Measurements from ENCODE around the gene OR10A4. TPM values are rescaled to one million over a fixed set of nuclear protein-coding genes. Genes with fewer than 3 reads are reported as not detected.
"Not testable (repeated sequence)": the region's sequence is repeated elsewhere in the genome, so short reads cannot be mapped to it uniquely, and the experiment has no call there.

The OR10A4 gene
- total RNA-seq, 1 donor from 2014 or later = not detected

DNA sequence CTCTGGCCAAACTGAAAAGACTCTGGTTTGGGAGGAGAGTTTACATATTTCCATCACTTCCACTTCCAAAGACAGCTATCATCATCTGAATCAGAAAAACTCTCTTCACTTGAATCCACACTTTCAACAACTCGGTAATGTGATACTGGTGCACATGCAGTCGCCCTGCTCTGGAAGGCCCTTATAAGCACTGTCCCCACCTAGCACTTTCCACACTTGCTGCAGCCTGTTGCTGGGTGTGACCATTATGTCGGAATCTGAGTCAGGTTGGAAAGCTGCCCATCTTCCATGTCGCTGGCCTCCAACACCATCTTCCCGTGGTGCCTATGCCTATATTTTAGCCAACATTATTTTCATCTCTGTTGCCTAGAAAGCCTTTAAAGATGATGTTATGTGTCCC, 32.1 kb upstream of the OR10A4 start:
- intact Hi-C loops (cut with DNase I) = no loop called here
- DNase-seq = no peak
- Histone ChIP-seq H3K27ac (no peak overlapping the region), H3K4me3 (no peak overlapping the region), H3K4me1 (no peaks in the 10 kb centered on the region), H3K36me3 (no peaks in the 10 kb centered on the region), H3K9me3 (no peaks in the 10 kb centered on the region), H3K27me3 (ENCODE audit: low read depth) (no peaks in the 10 kb centered on the region)
- ATAC-seq = no peak
- TF ChIP-seq, protein P1, sequence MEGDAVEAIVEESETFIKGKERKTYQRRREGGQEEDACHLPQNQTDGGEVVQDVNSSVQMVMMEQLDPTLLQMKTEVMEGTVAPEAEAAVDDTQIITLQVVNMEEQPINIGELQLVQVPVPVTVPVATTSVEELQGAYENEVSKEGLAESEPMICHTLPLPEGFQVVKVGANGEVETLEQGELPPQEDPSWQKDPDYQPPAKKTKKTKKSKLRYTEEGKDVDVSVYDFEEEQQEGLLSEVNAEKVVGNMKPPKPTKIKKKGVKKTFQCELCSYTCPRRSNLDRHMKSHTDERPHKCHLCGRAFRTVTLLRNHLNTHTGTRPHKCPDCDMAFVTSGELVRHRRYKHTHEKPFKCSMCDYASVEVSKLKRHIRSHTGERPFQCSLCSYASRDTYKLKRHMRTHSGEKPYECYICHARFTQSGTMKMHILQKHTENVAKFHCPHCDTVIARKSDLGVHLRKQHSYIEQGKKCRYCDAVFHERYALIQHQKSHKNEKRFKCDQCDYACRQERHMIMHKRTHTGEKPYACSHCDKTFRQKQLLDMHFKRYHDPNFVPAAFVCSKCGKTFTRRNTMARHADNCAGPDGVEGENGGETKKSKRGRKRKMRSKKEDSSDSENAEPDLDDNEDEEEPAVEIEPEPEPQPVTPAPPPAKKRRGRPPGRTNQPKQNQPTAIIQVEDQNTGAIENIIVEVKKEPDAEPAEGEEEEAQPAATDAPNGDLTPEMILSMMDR (IDR thresholded peaks at IDR 0.05) = no peak

DNA sequence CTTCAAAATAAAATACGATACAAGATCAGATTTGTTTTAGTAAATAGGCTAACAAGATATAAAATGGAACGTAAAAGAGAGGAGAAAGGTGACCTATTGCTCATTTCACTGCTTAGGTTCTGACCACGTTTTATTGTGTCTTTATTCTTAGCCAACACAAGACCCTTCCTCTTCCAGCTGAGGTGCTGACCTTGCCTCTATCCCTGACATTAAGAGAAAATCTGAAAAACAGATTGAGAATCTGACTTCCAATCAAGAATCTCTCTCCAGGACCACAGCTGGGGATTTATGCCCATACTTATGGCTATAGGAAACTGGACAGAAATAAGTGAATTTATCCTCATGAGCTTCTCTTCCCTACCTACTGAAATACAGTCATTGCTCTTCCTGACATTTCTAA, 31.0 kb upstream of the OR10A4 start, which contains the start of gene OR10A5:
Gene OR10A5, plus strand, starts transcription at position 301 of the 400 bp plus-strand sequence. Its CDS starts 0 bp downstream, at position 301.
- ATAC-seq = no peak
- Histone ChIP-seq H3K4me1 (no peaks in the 10 kb centered on the region), H3K27ac (no peak within 1 kb of the TSS), H3K27me3 (ENCODE audit: low read depth) (no peaks in the 10 kb centered on the region), H3K4me3 (no peak within 1 kb of the TSS), H3K9me3 (no peaks in the 10 kb centered on the region), H3K36me3 (no peaks in the 10 kb centered on the region)
- no peak for DNase-seq
- TF ChIP-seq, protein P1 (IDR thresholded peaks at IDR 0.05) = no peak
- intact Hi-C loops (cut with DNase I) = no loop called here

DNA sequence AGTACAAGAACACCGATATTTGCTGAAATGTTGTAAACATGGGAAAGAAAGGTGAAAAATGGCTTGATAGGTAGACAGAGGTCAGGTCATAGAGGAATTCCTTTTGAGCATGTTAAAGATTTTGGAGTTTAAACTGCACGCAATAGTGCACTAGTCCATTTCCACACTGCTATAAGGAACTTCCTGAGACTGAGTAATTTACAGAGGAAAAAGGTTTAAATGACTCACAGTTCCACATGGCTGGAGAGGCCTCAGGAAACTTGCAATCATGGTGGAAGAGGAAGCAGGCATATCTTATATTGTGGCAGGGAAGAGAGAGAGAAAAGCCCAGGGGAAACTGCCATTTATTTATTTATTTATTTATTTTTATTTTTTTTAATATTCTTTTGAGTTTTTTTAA, 25.9 kb upstream of the OR10A4 start:
- TF ChIP-seq, protein P1 (IDR thresholded peaks at IDR 0.05) = no peak
- no peaks in the 10 kb centered on the region for H3K4me1 ChIP-seq
- no peaks in the 10 kb centered on the region for H3K36me3 ChIP-seq
- no peak overlapping the region for H3K27ac ChIP-seq
- H3K27me3 ChIP-seq (ENCODE audit: low read depth) = no peaks in the 10 kb centered on the region
- H3K9me3 ChIP-seq = no peaks in the 10 kb centered on the region
- ATAC-seq (no peak), DNase-seq (no peak)
- H3K4me3 ChIP-seq = no peak overlapping the region
- intact Hi-C loops (cut with DNase I) = no loop called here

DNA sequence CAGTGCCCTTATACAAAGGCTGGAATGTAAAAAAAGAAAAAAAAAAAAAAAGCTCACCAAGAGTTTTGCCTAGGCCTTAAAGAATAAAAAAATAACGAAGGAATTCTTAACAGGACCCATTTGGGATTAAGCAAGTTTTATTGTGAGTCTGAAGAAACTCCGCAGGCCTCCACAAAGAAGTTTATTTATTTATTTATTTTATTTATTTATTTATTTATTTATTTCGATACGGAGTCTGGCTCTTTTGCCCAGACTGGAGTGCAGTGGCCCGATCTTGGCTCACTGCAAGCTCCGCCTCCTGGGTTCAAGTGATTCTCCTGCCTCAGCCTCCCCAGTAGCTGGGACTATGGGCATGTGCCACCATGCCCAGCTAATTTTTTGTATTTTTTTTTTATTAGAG, 21.6 kb upstream of the OR10A4 start:
- ATAC-seq; H3K4me3 ChIP-seq; H3K9me3 ChIP-seq; H3K27ac ChIP-seq; H3K27me3 ChIP-seq (ENCODE audit: low read depth); DNase-seq; intact Hi-C loops (cut with DNase I); H3K36me3 ChIP-seq; H3K4me1 ChIP-seq: not testable (repeated sequence)

DNA sequence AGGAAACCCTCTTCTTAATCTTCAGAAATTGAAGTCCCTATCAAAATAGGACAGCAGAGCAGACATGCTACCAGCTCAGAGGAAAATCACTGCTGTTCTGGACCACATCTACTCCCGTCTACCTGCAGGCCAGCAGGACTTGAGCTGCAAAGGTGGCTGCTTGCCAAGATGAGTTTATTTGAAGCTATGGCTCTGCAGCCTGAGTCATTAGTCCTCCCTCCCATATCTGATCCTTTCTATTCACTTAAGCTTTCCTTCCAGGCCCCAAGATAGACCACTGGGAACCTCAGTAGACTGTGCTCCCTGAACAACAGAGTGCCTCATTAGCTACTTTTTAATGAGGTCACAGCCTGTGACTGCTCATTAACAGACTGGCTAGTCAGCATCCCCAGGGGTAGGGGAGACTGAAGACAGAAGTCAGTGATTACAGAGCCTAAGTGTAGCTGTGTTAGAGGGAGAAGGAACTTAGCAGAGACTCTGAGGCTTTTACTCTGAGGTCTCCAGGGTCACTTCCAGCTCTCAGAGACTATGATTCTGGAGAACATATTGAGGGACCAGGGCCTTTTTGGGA, 20.4 kb upstream of the OR10A4 start:
- H3K27ac ChIP-seq = no peak overlapping the region
- ATAC-seq (no peak), DNase-seq (no peak)
- no peaks in the 10 kb centered on the region for H3K4me1 ChIP-seq
- no peaks in the 10 kb centered on the region for H3K9me3 ChIP-seq
- H3K4me3 ChIP-seq = no peak overlapping the region
- H3K27me3 ChIP-seq (ENCODE audit: low read depth) = no peaks in the 10 kb centered on the region
- H3K36me3 ChIP-seq = no peaks in the 10 kb centered on the region
- intact Hi-C loops (cut with DNase I) = no loop called here
- TF ChIP-seq, protein P1 (IDR thresholded peaks at IDR 0.05) = no peak

DNA sequence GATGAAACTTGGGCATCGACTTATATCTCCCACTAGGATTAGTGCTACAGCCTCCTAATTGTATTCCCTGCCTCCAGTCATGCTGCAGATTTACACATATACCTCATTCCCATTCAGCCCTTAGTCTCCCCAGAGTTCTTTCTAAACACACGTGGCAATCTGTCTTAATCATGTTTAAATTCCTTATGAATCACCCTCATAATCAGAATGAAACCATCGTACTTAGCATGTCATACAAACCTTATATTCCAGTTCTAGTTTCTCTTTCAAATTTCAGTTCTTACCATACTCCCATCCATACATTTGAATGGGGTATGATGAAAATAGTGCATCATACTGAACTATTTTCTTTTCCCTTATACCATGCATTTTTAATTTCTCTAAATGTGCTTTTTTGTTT, 19.6 kb upstream of the OR10A4 start:
- no peaks in the 10 kb centered on the region for H3K9me3 ChIP-seq
- TF ChIP-seq, protein P1 (IDR thresholded peaks at IDR 0.05) = no peak
- intact Hi-C loops (cut with DNase I) = no loop called here
- no peaks in the 10 kb centered on the region for H3K27me3 ChIP-seq (ENCODE audit: low read depth)
- ATAC-seq (no peak), DNase-seq (no peak)
- no peak overlapping the region for H3K27ac ChIP-seq
- H3K4me3 ChIP-seq = no peak overlapping the region
- no peaks in the 10 kb centered on the region for H3K36me3 ChIP-seq
- H3K4me1 ChIP-seq = no peaks in the 10 kb centered on the region

All from lower lobe of right lung (tissue), 2 donors.